Germinal center (tissue), 1 donor: ENCODE results near the gene TAAR6.
A peak's percentile ranks its signal among the peaks of the same experiment; 100 is the strongest.
"Not testable (repeated sequence)": the region's sequence is repeated elsewhere in the genome, so short reads cannot be mapped to it uniquely, and the experiment has no call there.

Source experiments
- DNase-seq: peaks from one replicate; pipeline ENCODE4 v3.0.0; 2012; ENCODE audit warnings: mixed read lengths, low spot score

TAAR6 gene

GRCh38 chr6:132570221-132570777 is at the start of gene TAAR6:
Gene TAAR6 (plus strand): TSS chr6:132570322. CDS start chr6:132570322, 0 bp downstream.
- no peak for DNase-seq

DNA sequence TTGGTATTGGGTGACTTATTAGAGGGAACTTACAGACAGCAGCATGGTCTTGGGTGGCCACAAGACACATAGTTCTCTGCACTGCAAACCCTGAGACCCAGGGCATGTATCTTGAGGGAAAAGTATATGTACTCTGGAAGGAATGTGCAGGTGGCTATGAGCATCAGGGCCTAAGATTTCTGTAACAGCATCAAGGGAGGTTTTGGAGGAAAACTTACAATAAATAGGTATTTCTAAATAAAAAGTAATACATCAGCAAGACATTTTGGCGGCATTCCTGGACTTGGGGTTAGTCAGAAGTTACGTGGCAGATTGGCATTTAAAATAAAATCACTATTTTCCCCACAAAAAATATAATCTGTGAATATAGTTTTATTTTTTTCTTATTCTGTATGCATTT is 49.2 kb upstream of the TAAR6 start:
- no peak for DNase-seq

DNA sequence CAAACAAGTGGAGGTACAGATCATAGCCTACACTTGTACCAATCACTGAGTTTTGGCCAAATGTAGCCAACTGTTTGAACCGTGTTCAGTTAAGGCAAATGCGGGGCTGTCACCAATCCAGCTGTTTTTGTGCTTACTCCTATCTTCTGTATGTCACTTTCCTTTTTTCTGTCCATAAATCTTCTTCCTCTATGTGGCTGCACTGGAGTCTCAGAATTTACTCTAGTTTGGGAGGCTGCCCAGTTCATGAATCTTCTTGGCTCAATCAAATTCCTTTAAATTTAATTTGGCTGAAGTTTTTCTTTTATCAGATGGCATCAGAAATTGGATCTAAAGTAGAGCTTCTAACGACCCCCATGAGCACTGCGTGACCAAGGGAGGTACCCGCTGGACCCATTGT is 45.5 kb upstream of the TAAR6 start:
- no peak for DNase-seq

DNA sequence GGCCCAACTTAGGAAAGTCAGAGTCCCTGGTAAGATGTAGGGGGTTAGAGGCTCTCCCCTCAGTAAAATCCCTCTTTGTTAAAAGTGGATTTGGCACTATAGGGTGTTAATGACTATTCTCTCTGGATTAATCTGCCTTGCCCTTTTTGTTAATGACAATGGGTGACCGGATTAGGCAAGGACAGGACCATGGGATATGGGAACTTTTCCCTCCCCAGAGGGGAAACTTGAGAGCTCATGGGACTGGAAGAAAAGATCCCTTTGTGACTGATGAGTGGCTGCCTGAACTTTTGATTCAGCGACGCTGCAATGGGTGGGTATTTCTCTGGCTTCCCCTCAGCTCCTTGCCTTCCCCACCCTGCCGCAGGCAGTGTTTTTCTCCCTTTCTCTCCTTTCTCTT is 44.3 kb upstream of the TAAR6 start:
- DNase-seq: no peak

DNA sequence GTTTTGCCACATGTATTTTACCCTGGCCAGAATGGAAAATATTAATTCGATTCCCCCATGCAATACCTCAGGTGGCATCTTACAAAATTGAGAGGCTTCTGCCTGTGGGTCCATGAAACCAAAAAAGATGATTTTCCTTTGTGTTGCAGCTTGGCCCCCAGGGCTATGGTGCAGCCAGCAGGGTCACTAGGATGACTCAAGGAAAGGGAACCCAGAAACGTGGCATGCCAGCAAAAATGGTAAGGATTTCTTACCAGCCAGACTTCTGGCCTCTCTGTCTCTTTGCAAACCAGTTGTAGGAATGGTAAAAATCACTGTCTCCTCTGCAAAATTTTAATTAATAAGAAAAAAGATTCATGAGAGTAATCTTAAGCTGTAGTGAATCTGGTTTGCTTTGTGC is 43.7 kb upstream of the TAAR6 start:
- DNase-seq: no peak

DNA sequence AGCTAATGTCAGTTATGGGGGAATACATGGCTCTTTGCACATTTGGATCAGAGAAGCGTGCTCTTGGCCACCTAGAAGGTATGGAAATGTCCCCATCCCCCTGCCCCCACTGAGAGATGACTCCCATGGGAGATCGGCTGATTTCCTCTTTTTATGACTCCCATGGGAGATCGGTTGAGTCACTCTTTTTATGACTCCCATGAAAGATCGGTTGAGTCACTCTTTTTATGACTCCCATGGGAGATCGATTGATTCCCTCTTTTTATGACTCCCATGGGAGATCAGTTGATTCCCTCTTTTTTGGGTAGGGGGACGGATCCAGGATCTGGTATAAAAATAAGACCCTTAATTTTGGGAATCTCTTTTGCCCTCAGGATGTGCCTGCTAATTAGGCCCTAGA is 42.3 kb upstream of the TAAR6 start:
- no peak for DNase-seq

GRCh38 chr6:132530293-132530974 is 39.7 kb upstream of the TAAR6 start:
- DNase-seq: peak; percentile 32

DNA sequence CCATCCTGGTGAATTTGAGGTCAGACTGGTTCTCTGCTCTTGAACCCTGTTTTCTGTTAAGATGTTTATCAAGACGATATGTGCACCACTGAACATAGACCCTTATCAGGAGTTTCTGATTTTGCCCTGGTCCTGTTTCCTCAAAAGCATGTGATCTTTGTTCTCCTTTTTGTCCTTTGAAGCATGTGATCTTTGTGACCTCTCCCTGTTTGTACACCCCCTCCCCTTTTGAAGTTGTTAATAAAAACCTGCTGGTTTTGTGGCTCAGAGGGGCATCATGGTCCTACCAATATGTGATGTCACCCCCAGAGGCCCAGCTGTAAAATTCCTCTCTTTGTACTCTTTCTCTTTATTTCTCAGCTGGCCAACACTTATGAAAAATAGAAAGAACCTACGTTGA is 35.6 kb upstream of the TAAR6 start:
- DNase-seq: not testable (repeated sequence)

- DNase-seq: no peak
These were observed 33.0 kb upstream of the TAAR6 start for GRCh38 chr6:132537145-132537544.

GRCh38 chr6:132537977-132538376 is 32.1 kb upstream of the TAAR6 start, which contains the start of gene TAAR9:
Gene TAAR9 (plus strand): TSS chr6:132538277. CDS start chr6:132538290, 13 bp downstream.
- DNase-seq: no peak

DNA sequence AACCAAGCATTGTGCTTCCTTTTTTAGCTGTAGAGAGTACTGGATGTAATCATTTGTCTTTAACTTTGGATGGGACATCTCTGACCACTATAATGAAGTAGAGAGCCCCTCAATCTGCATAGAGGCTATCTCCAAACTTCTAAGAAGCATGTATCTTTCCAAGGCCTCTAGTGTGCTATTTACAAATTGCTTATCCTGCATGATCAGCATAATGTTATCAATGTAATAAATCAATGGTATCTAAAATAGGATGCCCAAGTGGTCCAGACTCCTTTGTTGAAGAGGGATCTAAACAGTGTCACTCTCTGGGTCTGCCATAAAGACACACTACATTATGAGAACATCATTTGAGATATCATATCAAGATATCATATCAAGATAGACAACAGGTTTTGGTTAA is 25.3 kb upstream of the TAAR6 start:
- no peak for DNase-seq

- no peak for DNase-seq
These were observed 21.2 kb upstream of the TAAR6 start for GRCh38 chr6:132548746-132549463.

GRCh38 chr6:132551214-132551613 is 18.9 kb upstream of the TAAR6 start:
- no peak for DNase-seq

DNA sequence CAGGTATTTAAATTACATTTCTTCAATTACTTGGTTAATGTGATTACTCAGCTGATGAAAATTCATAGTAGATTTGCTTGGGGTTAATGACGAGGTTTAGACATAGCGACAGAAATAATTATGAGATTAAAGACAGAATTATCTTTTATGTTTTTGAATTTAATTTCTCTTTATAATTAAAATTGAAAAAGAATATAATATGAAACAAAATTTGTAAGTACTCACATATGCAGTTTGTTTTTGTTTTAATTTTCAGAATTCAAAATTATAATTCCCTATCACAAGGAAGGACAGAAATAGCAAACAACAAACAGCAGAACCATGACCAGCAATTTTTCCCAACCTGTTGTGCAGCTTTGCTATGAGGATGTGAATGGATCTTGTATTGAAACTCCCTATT is 17.8 kb upstream of the TAAR6 start, which contains the start of gene TAAR8:
TAAR8 (plus strand) TSS at position 301 of the 400 bp plus-strand sequence; CDS start at position 322, 21 bp downstream.
- no peak for DNase-seq

- DNase-seq: not testable (repeated sequence)
These were observed 10.0 kb upstream of the TAAR6 start for GRCh38 chr6:132560087-132560486.

DNA sequence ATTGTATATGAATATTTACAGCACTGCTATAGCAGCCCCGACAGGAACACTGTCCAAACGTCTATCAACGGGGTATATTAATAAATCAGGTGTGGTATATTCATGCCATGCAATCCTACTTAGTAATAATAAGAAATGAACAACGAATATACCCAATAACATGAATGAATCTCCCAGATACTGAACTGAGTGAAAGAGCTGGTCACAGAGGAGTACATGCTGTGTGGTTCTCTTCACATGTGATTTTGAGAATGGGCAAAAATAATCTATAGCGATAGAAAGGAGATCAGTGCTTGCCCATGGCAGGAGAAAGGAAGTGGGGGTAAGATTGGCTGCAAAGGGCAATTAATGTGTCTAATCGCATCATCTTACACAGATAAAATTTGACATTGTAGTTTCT is 3.7 kb upstream of the TAAR6 start:
- DNase-seq: no peak

GRCh38 chr6:132567566-132567965 is 2.6 kb upstream of the TAAR6 start:
- no peak for DNase-seq

DNA sequence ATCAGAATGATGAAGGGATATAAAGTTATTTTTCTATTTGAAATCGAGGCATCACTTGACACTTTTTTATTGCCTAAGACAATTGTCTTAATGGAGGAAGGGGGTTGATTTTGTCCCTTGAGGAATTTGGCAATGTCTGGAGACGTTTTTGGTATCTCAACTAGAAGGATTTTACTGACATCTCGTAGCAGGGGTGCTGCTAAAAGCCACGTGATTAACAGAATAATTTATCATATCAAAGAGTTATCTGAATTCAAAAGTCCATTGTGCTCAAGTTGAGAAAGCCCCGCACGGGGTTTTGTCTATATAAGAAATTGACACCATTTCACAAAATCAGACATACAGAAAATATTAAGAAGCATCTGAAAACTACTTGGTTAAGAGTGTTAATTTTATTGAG is 1.5 kb upstream of the TAAR6 start:
- no peak for DNase-seq

- no peak for DNase-seq
These were observed 952 bp upstream of the TAAR6 start for GRCh38 chr6:132569170-132569569.

- DNase-seq: no peak
These were observed 1.7 kb downstream of the TAAR6 start for GRCh38 chr6:132571774-132572173.

DNA sequence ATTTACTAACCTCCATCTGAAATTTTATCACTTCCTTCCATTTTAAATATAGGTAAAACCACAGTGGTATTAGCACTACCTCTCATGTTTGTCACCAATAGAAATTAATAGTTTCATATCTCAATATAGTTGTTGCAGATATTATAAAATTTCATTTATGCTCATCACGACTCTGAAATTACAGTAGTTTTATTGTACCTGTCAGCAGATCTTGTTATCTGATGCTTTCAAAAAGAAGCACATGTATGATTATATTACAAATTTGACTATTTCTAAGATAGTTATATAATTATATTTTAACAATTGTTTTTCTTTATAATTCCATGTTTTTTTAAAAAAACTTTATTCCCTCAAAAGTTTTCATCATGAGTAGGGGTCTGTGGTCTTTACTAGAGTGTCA is 14.6 kb downstream of the TAAR6 start:
- no peak for DNase-seq

DNA sequence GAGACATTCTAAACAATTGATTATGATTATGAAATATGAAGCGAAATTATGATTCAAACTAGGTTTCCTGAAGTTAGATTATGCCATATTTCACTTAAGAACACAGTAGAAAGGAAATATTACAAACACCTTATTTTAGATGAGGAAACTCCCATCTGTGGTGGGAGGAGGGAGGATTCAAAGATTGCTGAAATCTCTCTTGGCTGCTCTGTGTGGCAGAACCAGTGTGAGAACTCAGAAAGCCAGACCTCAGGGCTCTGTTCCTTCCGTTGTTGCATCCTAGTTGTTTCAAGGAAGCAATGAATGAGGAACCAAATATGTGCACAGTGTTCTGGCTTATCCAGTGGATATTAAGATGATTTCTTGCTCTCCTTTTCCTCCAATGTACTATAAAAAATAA is 17.3 kb downstream of the TAAR6 start:
- DNase-seq: no peak

GRCh38 chr6:132589454-132589853 is 19.3 kb downstream of the TAAR6 start, which contains the start of gene TAAR5:
Gene TAAR5 (minus strand): TSS chr6:132589741. CDS start chr6:132589686, 55 bp downstream.
- DNase-seq: no peak
